Adipocyte (in vitro differentiated cells): Measurements from ENCODE around the gene DOCK1.

Source experiments
- DNase-seq: peaks from one replicate; pipeline ENCODE4 v3.0.0-alpha.2; 2015; ENCODE audit warnings: low read depth
- H3K27me3 ChIP-seq: replicated peaks from 2 replicates; pipeline ENCODE4 v1.7.0; 2013; ENCODE audit warnings: mild to moderate bottlenecking, low read length, moderate library complexity; ENCODE audit not compliant: control insufficient read depth, insufficient read depth
- H3K36me3 ChIP-seq: 2 replicates; pipeline ENCODE4 v1.7.0; 2013; ENCODE audit warnings: low read length, mild to moderate bottlenecking, moderate library complexity; ENCODE audit not compliant: control insufficient read depth, insufficient read depth, severe bottlenecking
- H3K4me1 ChIP-seq: 2 replicates; pipeline ENCODE4 v1.7.0; 2013; ENCODE audit warnings: mild to moderate bottlenecking, low read length, moderate library complexity; ENCODE audit not compliant: control insufficient read depth, insufficient read depth
- H3K4me3 ChIP-seq: 2 replicates; pipeline ENCODE4 v1.7.0; 2013; ENCODE audit warnings: mild to moderate bottlenecking, low read length, moderate library complexity
- H3K9ac ChIP-seq: 2 replicates; pipeline ENCODE4 v1.7.0; 2013; ENCODE audit warnings: mild to moderate bottlenecking, low read length, moderate library complexity
- H3K9me3 ChIP-seq: 2 replicates; pipeline ENCODE4 v1.7.0; 2013; ENCODE audit warnings: mild to moderate bottlenecking, low read length, moderate library complexity; ENCODE audit not compliant: control insufficient read depth

Gene DOCK1

GRCh38 chr10:127236266-127236665 is 331.0 kb downstream of the DOCK1 start:
- no peak overlapping the region for H3K9ac ChIP-seq
- DNase-seq: no peak
- H3K4me3 ChIP-seq: no peak overlapping the region
- no peaks in the 10 kb centered on the region for H3K4me1 ChIP-seq
- H3K27me3 ChIP-seq: no peaks in the 10 kb centered on the region
- H3K9me3 ChIP-seq: no peaks in the 10 kb centered on the region
- H3K36me3 ChIP-seq: no peaks in the 10 kb centered on the region

- H3K36me3 ChIP-seq: no peaks in the 10 kb centered on the region
- no peak overlapping the region for H3K4me3 ChIP-seq
- H3K9ac ChIP-seq: no peak overlapping the region
- no peak for DNase-seq
- H3K9me3 ChIP-seq: no peaks in the 10 kb centered on the region
- peaks cover 8% of the 10 kb centered on the region for H3K4me1 ChIP-seq
- H3K27me3 ChIP-seq: no peaks in the 10 kb centered on the region
These were observed 337.7 kb downstream of the DOCK1 start for GRCh38 chr10:127242914-127243313.

GRCh38 chr10:127243490-127244272 is 338.5 kb downstream of the DOCK1 start:
- peaks cover 8% of the 10 kb centered on the region for H3K4me1 ChIP-seq
- H3K36me3 ChIP-seq: peaks cover 2% of the 10 kb centered on the region
- no peaks in the 10 kb centered on the region for H3K9me3 ChIP-seq
- peak; percentile 17 for DNase-seq
- no peak overlapping the region for H3K4me3 ChIP-seq
- no peak overlapping the region for H3K9ac ChIP-seq
- H3K27me3 ChIP-seq: no peaks in the 10 kb centered on the region

GRCh38 chr10:127245456-127245855 is 340.2 kb downstream of the DOCK1 start:
- Histone ChIP-seq H3K9ac (no peak overlapping the region), H3K4me3 (no peak overlapping the region), H3K27me3 (no peaks in the 10 kb centered on the region), H3K36me3 (peaks cover 17% of the 10 kb centered on the region), H3K4me1 (peaks cover 8% of the 10 kb centered on the region), H3K9me3 (no peaks in the 10 kb centered on the region)
- no peak for DNase-seq

GRCh38 chr10:127250031-127250430 is 344.8 kb downstream of the DOCK1 start:
- peaks cover 17% of the 10 kb centered on the region for H3K36me3 ChIP-seq
- DNase-seq: no peak
- H3K27me3 ChIP-seq: no peaks in the 10 kb centered on the region
- no peaks in the 10 kb centered on the region for H3K4me1 ChIP-seq
- no peak overlapping the region for H3K4me3 ChIP-seq
- H3K9me3 ChIP-seq: no peaks in the 10 kb centered on the region
- no peak overlapping the region for H3K9ac ChIP-seq

GRCh38 chr10:127252818-127253217 is 347.6 kb downstream of the DOCK1 start:
- Histone ChIP-seq H3K4me3 (no peak overlapping the region), H3K9ac (no peak overlapping the region), H3K36me3 (peaks cover 21% of the 10 kb centered on the region), H3K4me1 (no peaks in the 10 kb centered on the region), H3K9me3 (no peaks in the 10 kb centered on the region), H3K27me3 (no peaks in the 10 kb centered on the region)
- no peak for DNase-seq

- Histone ChIP-seq H3K4me3 (no peak overlapping the region), H3K4me1 (no peaks in the 10 kb centered on the region), H3K27me3 (no peaks in the 10 kb centered on the region), H3K9ac (no peak overlapping the region), H3K9me3 (no peaks in the 10 kb centered on the region), H3K36me3 (peaks cover 28% of the 10 kb centered on the region)
- DNase-seq: no peak
These were observed 349.0 kb downstream of the DOCK1 start for GRCh38 chr10:127254276-127254675.

- no peaks in the 10 kb centered on the region for H3K27me3 ChIP-seq
- no peak for DNase-seq
- H3K4me3 ChIP-seq: no peak overlapping the region
- H3K9me3 ChIP-seq: no peaks in the 10 kb centered on the region
- no peaks in the 10 kb centered on the region for H3K4me1 ChIP-seq
- H3K36me3 ChIP-seq: peaks cover 30% of the 10 kb centered on the region
- no peak overlapping the region for H3K9ac ChIP-seq
These were observed 352.2 kb downstream of the DOCK1 start for GRCh38 chr10:127257395-127257794.

- no peak for DNase-seq
- Histone ChIP-seq H3K4me3 (no peak overlapping the region), H3K4me1 (no peaks in the 10 kb centered on the region), H3K9ac (no peak overlapping the region), H3K36me3 (peaks cover 30% of the 10 kb centered on the region), H3K27me3 (no peaks in the 10 kb centered on the region), H3K9me3 (no peaks in the 10 kb centered on the region)
These were observed 354.1 kb downstream of the DOCK1 start for GRCh38 chr10:127259347-127259746.

- Histone ChIP-seq H3K9ac (no peak overlapping the region), H3K4me1 (no peaks in the 10 kb centered on the region), H3K27me3 (no peaks in the 10 kb centered on the region), H3K4me3 (no peak overlapping the region), H3K9me3 (no peaks in the 10 kb centered on the region), H3K36me3 (peaks cover 30% of the 10 kb centered on the region)
- no peak for DNase-seq
These were observed 357.4 kb downstream of the DOCK1 start for GRCh38 chr10:127262606-127263005.

- Histone ChIP-seq H3K4me1 (no peaks in the 10 kb centered on the region), H3K27me3 (no peaks in the 10 kb centered on the region), H3K9me3 (no peaks in the 10 kb centered on the region), H3K9ac (no peak overlapping the region), H3K36me3 (peaks cover 8% of the 10 kb centered on the region), H3K4me3 (no peak overlapping the region)
- no peak for DNase-seq
These were observed 360.1 kb downstream of the DOCK1 start for GRCh38 chr10:127265288-127265687.

GRCh38 chr10:127266431-127266830 is 361.2 kb downstream of the DOCK1 start:
- no peaks in the 10 kb centered on the region for H3K9me3 ChIP-seq
- H3K4me3 ChIP-seq: no peak overlapping the region
- H3K4me1 ChIP-seq: no peaks in the 10 kb centered on the region
- H3K9ac ChIP-seq: no peak overlapping the region
- peaks cover 7% of the 10 kb centered on the region for H3K36me3 ChIP-seq
- no peak for DNase-seq
- no peaks in the 10 kb centered on the region for H3K27me3 ChIP-seq
